Measurements from ENCODE around the gene PCBD2. TPM values are rescaled to one million over a fixed set of nuclear protein-coding genes. Genes with fewer than 3 reads are reported as not detected.

PCBD2 gene
- total and polyA plus RNA-seq, 2 of the 8 experiments (the other 6 are each of a cell fraction or from before 2014, with no cell fraction given) = 4.8 to 10.3 TPM

DNA sequence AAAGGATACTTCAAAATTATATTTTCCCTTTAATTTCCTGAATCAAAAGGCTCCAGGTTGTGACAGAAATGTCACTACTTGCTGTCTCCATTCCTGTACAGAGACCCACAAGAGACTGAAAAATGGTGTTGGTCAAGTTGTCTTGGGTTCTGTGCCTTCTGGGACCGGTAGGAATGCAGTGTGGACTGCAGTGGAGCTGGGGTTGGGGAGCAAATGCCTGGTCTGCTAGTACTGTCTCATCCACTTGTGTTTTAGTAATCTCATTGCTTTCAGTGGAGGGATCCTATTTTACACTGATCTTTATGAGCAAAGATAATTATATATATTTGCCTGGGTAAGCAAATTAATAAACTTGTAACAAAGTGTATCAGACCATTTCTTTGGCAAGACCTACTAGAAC is 38.6 kb downstream of the PCBD2 start:
- Histone ChIP-seq H3K27ac (ENCODE audit: low read depth, low read length) (no peak overlapping the region), H3K18ac (ENCODE audit: extremely low read depth, low read length) (no peak overlapping the region), H4K8ac (ENCODE audit: extremely low read depth, insufficient read depth, low read length) (no peak overlapping the region), H3K27me3 (replicated peaks in 1 of 4; ENCODE audit: control insufficient read depth in 3 of 4, extremely low read depth in 1 of 4, insufficient read depth in 3 of 4, low read length in 3 of 4) (no peaks in the 10 kb centered on the region), H2BK12ac (ENCODE audit: low read depth, low read length) (no peak overlapping the region), H2AFZ (ENCODE audit: low read length) (no peak overlapping the region), H4K5ac (ENCODE audit: insufficient read length, low read depth, low read length) (no peak overlapping the region), H3K23ac (ENCODE audit: insufficient read length) (no peak overlapping the region), H3K79me2 (ENCODE audit: control insufficient read depth in 1 of 2, insufficient read depth in 2 of 2, low read length in 2 of 2) (no peaks in the 10 kb centered on the region), H2BK15ac (ENCODE audit: low read length) (no peak overlapping the region), H2BK120ac (replicated peaks; ENCODE audit: low read depth, low read length) (no peak overlapping the region), H2BK5ac (ENCODE audit: low read depth, low read length) (no peak overlapping the region), H3K4me1 (replicated peaks in 1 of 4; ENCODE audit: control insufficient read depth in 3 of 4, insufficient read depth in 4 of 4, low read length in 3 of 4) (no peaks in the 10 kb centered on the region), H3K23me2 (ENCODE audit: low read depth, low read length) (no peaks in the 10 kb centered on the region), H3K79me1 (ENCODE audit: low read depth, low read length) (no peaks in the 10 kb centered on the region), H3K4ac (replicated peaks; ENCODE audit: insufficient read length, low read depth, low read length) (no peak overlapping the region), H3K4me2 (ENCODE audit: insufficient read depth in 1 of 2, low read depth in 2 of 2, low read length in 2 of 2) (no peak overlapping the region), H4K20me1 (replicated peaks in 1 of 2; ENCODE audit: control insufficient read depth in 1 of 2, insufficient read depth in 2 of 2, low read length in 2 of 2) (no peaks in the 10 kb centered on the region), H3K9ac (replicated peaks in 1 of 4; ENCODE audit: extremely low read depth in 1 of 4, low read depth in 3 of 4, low read length in 3 of 4) (no peak overlapping the region), H3K14ac (ENCODE audit: insufficient read length) (no peak overlapping the region), H4K91ac (replicated peaks; ENCODE audit: insufficient read length, low read length) (no peak overlapping the region), H3K4me3 (ENCODE audit: extremely low read depth in 1 of 4, insufficient read depth in 2 of 4, low read depth in 3 of 4, low read length in 4 of 4) (no peak overlapping the region), H2BK20ac (ENCODE audit: low read length) (no peak overlapping the region), H3K9me3 (ENCODE audit: insufficient read depth in 2 of 2, low read depth in 1 of 2, low read length in 1 of 2) (no peaks in the 10 kb centered on the region), H2AK5ac (ENCODE audit: low read depth, low read length) (no peak overlapping the region), H3K36me3 (ENCODE audit: control insufficient read depth in 2 of 4, insufficient read depth in 4 of 4, low read length in 3 of 4) (peaks cover 0 to 3% (median 0%) of the 10 kb centered on the region in 4 experiments; a peak in 1 of 8 replicates), H3K56ac (replicated peaks; ENCODE audit: insufficient read length, low read depth, low read length) (no peak overlapping the region)
- ChIA-PET POLR2A (ENCODE audit: partially characterized antibody) (interaction anchor here (2.0 kb wide), 1 partner anchor 27 kb away, joined by 4 read pairs; no protein-coding TSS in a partner anchor), CTCF (ENCODE audit: partially characterized antibody) (interaction anchor here (0.6 to 0.9 kb wide), 2 partner anchors 12 to 76 kb away, joined by 3 read pairs; no protein-coding TSS in a partner anchor)
- WGBS, 2 experiments (ENCODE audit: extremely low coverage in 1 of 2, insufficient coverage in 1 of 2, insufficient read length in 1 of 2, insufficient replicate concordance in 2 of 2, low coverage in 1 of 2, low lambda C conversion rate in 2 of 2, missing lambda C conversion rate in 1 of 2) = 85% methylated on average over 1 of the region's 1 CpG; no CpG with 5 or more reads in 1 of the 2 experiments
- FAIRE-seq (no peak), DNase-seq (ENCODE audit: low read depth in 1 of 2, low spot score in 2 of 2) (no peak)
- TF ChIP-seq KDM5A (IDR thresholded peaks at IDR 0.05; ENCODE audit: low read length) (no peak), HDAC2 (IDR thresholded peaks at IDR 0.05; ENCODE audit: borderline replicate concordance in 1 of 2, low read depth in 2 of 2, low read length in 2 of 2) (no peak), ZNF274 (IDR thresholded peaks at IDR 0.05; ENCODE audit: borderline replicate concordance, extremely low read depth, low read length) (no peak), JUND (IDR thresholded peaks at IDR 0.05; ENCODE audit: low read length) (no peak), CEBPB (IDR thresholded peaks at IDR 0.05; ENCODE audit: low read depth, low read length) (no peak), CBX8 (IDR thresholded peaks at IDR 0.05; ENCODE audit: borderline replicate concordance, low read depth, low read length) (no peak), RAD21 (IDR thresholded peaks at IDR 0.05 in 1 of 2, conservative IDR thresholded peaks at IDR 0.05 in 1 of 2; ENCODE audit: low read depth in 2 of 2, low read length in 2 of 2) (no peak), TAF1 (IDR thresholded peaks at IDR 0.05; ENCODE audit: low read depth, low read length) (no peak), CREB1 (IDR thresholded peaks at IDR 0.05) (no peak), MAFK (IDR thresholded peaks at IDR 0.05; ENCODE audit: low read depth, low read length) (no peak), HDAC6 (IDR thresholded peaks at IDR 0.05; ENCODE audit: low read depth, low read length) (no peak), RNF2 (IDR thresholded peaks at IDR 0.05; ENCODE audit: borderline replicate concordance, low read depth, low read length, missing control alignments, poor library complexity, severe bottlenecking) (no peak)
